ENCODE results near the gene OR4E2.
"Not testable (repeated sequence)": the region's sequence is repeated elsewhere in the genome, so short reads cannot be mapped to it uniquely, and the experiment has no call there.

OR4E2 gene

GRCh38 chr14:21653331-21653885 is at the start of gene OR4E2:
OR4E2 (plus strand) TSS chr14:21653835; CDS start chr14:21665083, 11,248 bp downstream.
- no peak for DNase-seq

- DNase-seq = no peak
Measured at GRCh38 chr14:21612324-21612723, 41.3 kb upstream of the OR4E2 start.

- DNase-seq = no peak
Measured at GRCh38 chr14:21614240-21614639, 39.4 kb upstream of the OR4E2 start.

GRCh38 chr14:21617614-21618013 is 36.0 kb upstream of the OR4E2 start:
- no peak for DNase-seq

GRCh38 chr14:21626491-21627230 is 27.0 kb upstream of the OR4E2 start:
- no peak for DNase-seq

- not testable (repeated sequence) for DNase-seq
Measured at GRCh38 chr14:21630503-21630902, 23.1 kb upstream of the OR4E2 start.

GRCh38 chr14:21631084-21631483 is 22.6 kb upstream of the OR4E2 start:
- no peak for DNase-seq

- DNase-seq = no peak
Measured at GRCh38 chr14:21634840-21635239, 18.8 kb upstream of the OR4E2 start, which contains the start of gene OR10G2. OR10G2 (minus strand) TSS chr14:21634940; CDS start chr14:21634842, 98 bp downstream.

- DNase-seq = no peak
Measured at GRCh38 chr14:21642683-21643082, 11.0 kb upstream of the OR4E2 start.

- DNase-seq = no peak
Measured at GRCh38 chr14:21643407-21643806, 10.2 kb upstream of the OR4E2 start.

- no peak for DNase-seq
Measured at GRCh38 chr14:21647380-21647779, 6.3 kb upstream of the OR4E2 start.

- no peak for DNase-seq
Measured at GRCh38 chr14:21652209-21652808, 1.3 kb upstream of the OR4E2 start.

GRCh38 chr14:21654215-21654614 is 580 bp downstream of the OR4E2 start:
- DNase-seq = no peak

- no peak for DNase-seq
Measured at GRCh38 chr14:21656980-21657379, 3.3 kb downstream of the OR4E2 start.

GRCh38 chr14:21668377-21668776 is 14.7 kb downstream of the OR4E2 start:
- no peak for DNase-seq

- no peak for DNase-seq
Measured at GRCh38 chr14:21669284-21669683, 15.6 kb downstream of the OR4E2 start.

GRCh38 chr14:21671371-21671770 is 17.7 kb downstream of the OR4E2 start:
- no peak for DNase-seq

GRCh38 chr14:21672116-21672515 is 18.5 kb downstream of the OR4E2 start:
- DNase-seq = no peak

- no peak for DNase-seq
Measured at GRCh38 chr14:21673718-21674117, 20.1 kb downstream of the OR4E2 start, which contains the start of gene OR4E1. OR4E1 (minus strand) TSS chr14:21673818; CDS start chr14:21670935, 2,883 bp downstream.

- DNase-seq = no peak
Measured at GRCh38 chr14:21675566-21675965, 21.9 kb downstream of the OR4E2 start.

GRCh38 chr14:21680072-21680471 is 26.4 kb downstream of the OR4E2 start:
- DNase-seq = no peak

GRCh38 chr14:21686468-21686867 is 32.8 kb downstream of the OR4E2 start:
- no peak for DNase-seq

GRCh38 chr14:21694425-21694824 is 40.8 kb downstream of the OR4E2 start:
- no peak for DNase-seq

- not testable (repeated sequence) for DNase-seq
Measured at GRCh38 chr14:21697662-21698061, 44.0 kb downstream of the OR4E2 start.

Data from DMS 273 treated with DMSO at 0.1 percent for 48 hours (cell line).